H1 (cell line): ENCODE measurements around the gene NELFA. TPM values are rescaled to one million over a fixed set of nuclear protein-coding genes. Genes with fewer than 3 reads are reported as not detected.

Experiments used
- HDAC2 ChIP-seq, 2 experiments: fragments of 300-600 bp in 1 of 2; sonication (generic) in 1 of 2; IDR thresholded peaks; 2 replicates each; pipeline ENCODE4 v1.6.1; 2011 to 2012; ENCODE audit warnings: low read depth in 2 of 2, low read length in 2 of 2, mild to moderate bottlenecking in 2 of 2, moderate library complexity in 2 of 2, borderline replicate concordance in 1 of 2, inconsistent platforms in 1 of 2
- JUN ChIP-seq: IDR thresholded peaks from 2 replicates; pipeline ENCODE4 v1.6.1; 2011; ENCODE audit warnings: low read depth, mild to moderate bottlenecking, improper control_type of control experiment, low read length
- POU5F1 ChIP-seq: IDR thresholded peaks from 2 replicates; pipeline ENCODE4 v1.6.1; 2011; ENCODE audit warnings: low read depth, mild to moderate bottlenecking, low read length, moderate library complexity
- RAD21 ChIP-seq, 2 experiments: IDR thresholded peaks in 1 of 2; conservative IDR thresholded peaks in 1 of 2; 2 replicates each; pipeline ENCODE4 v1.6.1; 2011; ENCODE audit warnings: low read depth in 2 of 2, low read length in 2 of 2, improper control_type of control experiment in 1 of 2, inconsistent platforms in 1 of 2, mild to moderate bottlenecking in 1 of 2, moderate library complexity in 1 of 2
- RBBP5 ChIP-seq: IDR thresholded peaks from 2 replicates; pipeline ENCODE4 v1.7.1; 2012; ENCODE audit warnings: low read depth, mild to moderate bottlenecking, inconsistent platforms, low read length, moderate library complexity, borderline replicate concordance
- RFX5 ChIP-seq: IDR thresholded peaks from 2 replicates; pipeline ENCODE4 v1.6.1; 2011; ENCODE audit warnings: low read depth, low read length, improper control_type of control experiment, borderline replicate concordance
- YY1 ChIP-seq: IDR thresholded peaks from 2 replicates; pipeline ENCODE4 v1.6.1; 2011; ENCODE audit warnings: low read depth, mild to moderate bottlenecking, low read length
- polyA plus RNA-seq, 7 experiments: library from polyadenylated mRNA; depleted of rRNA in 3 of 7; stranded (reverse) in 5 of 7; unstranded in 2 of 7; fragments of >200 nt in 5 of 7; fragments of 200-250 nt in 2 of 7; gene quantifications; 1 replicate in 5 of 7; 2 replicates in 1 of 7; 4 replicates in 1 of 7; pipeline versions ENCODE4 v1.2.1 to v1.2.3, GENCODE V29; 2011 to 2013; ENCODE audit warnings: missing spikeins in 2 of 7, mixed read lengths in 2 of 7
- total RNA-seq: library from RNA; stranded (reverse); fragmentation: NEBNext Ultra II Directional; extraction: Animal tissue kit (Norgen Biotek cat#: 25700); gene quantifications from 2 replicates; pipeline ENCODE4 v1.2.1, GENCODE V29; 2021

The NELFA gene
- total and polyA plus RNA-seq, 2 of the 8 experiments (the other 6 are each of a cell fraction or from before 2014, with no cell fraction given): 41.8 to 57.5 TPM

DNA sequence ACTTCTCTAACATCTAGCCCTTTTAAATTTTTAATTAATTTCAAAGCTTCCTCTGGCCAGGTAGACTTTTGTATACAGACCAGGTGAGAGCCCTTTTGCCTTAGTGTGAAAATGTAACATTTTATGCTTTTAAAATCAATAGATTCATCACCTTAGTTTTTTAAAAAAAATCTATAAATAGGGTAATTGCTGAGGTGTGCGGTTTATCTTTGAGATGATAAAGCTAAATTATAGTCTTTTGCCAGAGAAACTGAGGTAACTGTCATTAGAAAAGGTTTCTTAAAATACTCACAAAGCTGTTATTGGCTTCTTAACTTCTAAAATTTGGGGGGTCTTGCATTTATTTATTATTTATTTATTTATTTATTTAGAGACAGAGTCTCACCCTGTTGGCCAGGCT lies 62.9 kb downstream of the NELFA start (continued):
- no peak for TF ChIP-seq HDAC2 (IDR thresholded peaks at IDR 0.05; ENCODE audit: borderline replicate concordance in 1 of 2, low read depth in 2 of 2, low read length in 2 of 2)
- TF ChIP-seq JUN: no peak
- no peak for TF ChIP-seq POU5F1
- no peak for TF ChIP-seq YY1
- no peak for TF ChIP-seq RFX5
- TF ChIP-seq RAD21 (IDR thresholded peaks at IDR 0.05 in 1 of 2, conservative IDR thresholded peaks at IDR 0.05 in 1 of 2; ENCODE audit: low read depth in 2 of 2, low read length in 2 of 2): no peak
- TF ChIP-seq RBBP5: no peak
- TF ChIP-seq, all 59 proteins: peak for 0
